UCSD-AML1 (cell line): Measurements from ENCODE around the gene DDX10.
A peak's percentile ranks its signal among the peaks of the same experiment; 100 is the strongest.
"Not testable (repeated sequence)": the region's sequence is repeated elsewhere in the genome, so short reads cannot be mapped to it uniquely, and the experiment has no call there.

Source experiments
- DNase-seq: peaks from one replicate; lab custom pipeline; 2025; ENCODE audit not compliant: unreplicated experiment; lab: John Stamatoyannopoulos, UW

DDX10 gene

DNA sequence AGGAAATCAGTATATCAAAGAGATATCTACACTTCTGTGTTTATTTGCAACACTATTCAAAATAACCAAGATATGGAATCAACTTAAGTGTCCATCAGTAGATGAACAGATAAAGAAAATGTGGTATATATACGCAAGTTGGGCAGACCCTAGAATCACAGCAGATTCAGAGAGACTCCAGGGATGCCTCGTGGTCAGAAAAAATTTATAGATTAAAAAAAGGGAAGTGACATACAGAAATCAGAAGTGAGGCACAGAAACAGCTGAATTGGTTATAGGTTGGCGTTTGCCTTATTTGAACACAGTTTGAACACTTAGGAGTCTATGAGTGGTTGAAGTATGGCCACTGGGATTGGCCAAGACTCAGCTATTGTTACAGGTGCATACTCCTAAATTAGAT, 10.8 kb upstream of the DDX10 start:
- not testable (repeated sequence) for DNase-seq

DNA sequence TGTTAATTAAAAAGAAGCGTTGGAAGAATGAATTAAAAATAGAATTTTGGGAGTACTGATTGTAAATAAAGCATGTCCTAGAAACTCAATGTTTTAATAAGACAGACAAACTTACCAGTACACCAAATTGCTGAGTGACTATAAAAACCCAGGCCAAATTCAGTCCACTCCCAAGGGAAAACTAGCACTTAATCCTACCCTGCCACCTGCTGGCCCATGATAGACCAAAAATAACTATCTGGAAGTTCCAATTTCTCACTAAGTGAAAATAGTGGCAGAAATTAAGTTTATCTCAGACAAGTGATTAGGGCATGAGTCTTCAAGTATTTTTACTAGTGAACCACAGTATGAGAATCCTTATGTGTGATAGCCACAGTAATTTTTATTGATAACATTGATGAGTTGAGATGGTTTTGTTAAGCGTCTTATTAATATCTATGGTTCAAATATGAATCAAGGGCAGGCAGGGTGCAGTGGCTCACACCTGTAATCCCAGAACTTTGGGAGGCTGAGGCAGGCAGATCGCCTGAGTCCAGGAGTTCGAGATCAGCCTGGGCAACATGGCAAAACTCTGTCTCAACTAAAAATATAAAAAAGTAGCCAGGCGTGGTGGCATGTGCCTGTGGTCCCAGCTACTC, 9.8 kb upstream of the DDX10 start:
- peak; percentile 11 for DNase-seq

DNA sequence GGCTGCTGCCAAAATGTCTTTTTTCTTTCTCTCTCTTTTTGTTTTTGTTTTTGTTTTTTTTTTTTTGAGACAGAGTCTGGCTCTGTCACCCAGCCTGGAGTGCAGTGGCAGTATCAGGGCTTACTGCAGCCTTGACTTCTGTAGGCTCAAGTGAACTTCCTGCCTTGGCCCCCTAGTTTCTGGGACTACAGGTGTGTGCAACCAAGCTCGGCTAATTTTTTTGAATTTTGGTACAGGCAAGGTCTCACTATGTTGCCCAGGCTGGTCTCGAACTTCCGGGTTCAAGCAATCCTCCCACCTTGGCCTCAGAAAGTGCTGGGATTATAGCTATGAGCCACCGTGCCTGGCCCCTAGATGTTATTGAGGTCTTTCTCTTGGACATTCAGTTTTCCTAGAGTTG, 2.2 kb upstream of the DDX10 start:
- DNase-seq: no peak

DNA sequence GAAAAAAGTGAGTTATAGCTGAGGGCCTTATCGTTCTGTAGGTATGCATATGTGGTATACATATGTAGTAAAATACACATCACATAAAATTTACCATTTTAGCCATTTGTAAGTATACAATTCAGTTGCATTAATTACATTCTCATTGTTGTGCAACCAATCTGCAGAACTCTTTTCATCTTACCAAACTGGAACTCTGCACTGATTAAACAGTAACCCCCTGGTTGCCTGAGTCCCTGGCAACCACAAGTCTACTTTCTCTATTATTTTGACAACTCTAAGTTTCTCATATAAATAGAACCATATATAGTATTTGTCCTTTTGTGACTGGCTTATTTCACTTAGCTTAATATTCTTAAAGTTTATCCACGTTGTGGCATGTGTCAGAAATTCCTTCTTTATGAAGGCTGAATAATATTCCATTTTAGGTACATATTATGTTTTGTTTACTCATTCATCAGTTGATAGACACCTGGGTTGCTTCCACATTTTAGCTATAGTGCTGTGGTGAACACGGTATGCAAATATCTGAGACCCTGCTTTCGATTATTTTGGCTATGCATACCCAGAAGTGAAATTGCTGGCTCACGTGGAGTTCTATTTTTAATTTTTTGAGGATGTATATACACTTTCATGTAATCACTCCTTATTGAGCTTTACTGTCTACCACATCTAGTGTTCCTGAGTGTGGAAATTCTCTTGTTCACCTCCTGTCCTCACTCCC, 1.6 kb upstream of the DDX10 start:
- DNase-seq: no peak

DNA sequence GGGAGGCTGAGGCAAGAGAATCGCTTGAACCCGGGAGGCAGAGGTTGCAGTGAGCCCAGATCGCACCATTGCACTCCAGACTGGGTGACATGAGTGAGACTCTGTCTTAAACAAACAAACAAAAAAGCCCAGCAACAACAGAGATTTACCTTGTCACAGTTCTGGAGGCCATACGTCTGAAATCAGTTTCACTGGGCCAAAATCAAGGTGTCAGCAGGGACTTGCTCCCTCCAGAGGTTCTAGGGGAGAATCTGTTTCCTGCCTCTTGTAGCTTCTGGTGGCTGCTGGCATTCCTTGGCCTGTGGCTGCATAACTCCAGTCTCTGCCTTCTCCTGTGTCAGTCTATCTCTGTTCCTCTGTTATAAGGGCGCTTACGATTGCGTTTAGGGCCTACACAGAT, 1.5 kb downstream of the DDX10 start:
- no peak for DNase-seq

DNA sequence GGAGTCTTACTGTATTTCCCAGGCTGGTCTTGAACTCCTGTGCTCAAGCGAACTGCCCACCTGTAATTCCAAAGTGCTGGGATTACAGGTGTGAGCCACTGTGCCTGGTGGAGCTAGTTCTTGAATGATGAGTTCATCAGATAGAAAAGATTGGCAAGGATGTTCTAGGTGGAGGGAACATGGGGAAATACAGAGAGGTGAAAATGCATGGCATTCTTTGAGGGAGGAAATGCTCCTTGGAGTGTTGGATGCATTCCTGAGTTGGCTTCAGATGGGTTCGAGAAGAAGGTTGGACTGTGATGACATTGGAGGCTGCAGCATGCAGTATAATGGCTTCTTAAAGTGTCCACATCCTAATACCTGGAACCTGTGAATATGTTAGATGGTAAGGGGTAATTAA, 4.4 kb downstream of the DDX10 start:
- no peak for DNase-seq

DNA sequence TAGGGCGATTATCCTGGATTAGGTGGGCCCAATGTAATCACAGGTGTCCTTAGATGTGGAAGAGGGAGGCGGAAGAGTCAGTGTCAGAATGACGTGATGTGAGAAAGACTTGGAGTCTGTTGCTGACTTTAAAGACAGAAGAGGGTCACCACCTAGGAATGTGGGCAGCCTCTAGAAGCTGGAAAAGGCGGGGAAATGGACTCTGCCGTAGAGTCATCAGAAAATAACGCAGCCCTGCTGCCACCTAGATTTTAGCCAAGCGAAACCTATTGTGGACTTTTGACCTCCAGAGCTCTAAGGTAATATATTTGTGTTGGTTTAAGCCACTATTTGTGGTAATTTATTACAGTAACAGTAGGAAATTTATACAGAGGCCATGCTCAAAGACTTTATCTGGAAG, 4.8 kb downstream of the DDX10 start:
- no peak for DNase-seq

DNA sequence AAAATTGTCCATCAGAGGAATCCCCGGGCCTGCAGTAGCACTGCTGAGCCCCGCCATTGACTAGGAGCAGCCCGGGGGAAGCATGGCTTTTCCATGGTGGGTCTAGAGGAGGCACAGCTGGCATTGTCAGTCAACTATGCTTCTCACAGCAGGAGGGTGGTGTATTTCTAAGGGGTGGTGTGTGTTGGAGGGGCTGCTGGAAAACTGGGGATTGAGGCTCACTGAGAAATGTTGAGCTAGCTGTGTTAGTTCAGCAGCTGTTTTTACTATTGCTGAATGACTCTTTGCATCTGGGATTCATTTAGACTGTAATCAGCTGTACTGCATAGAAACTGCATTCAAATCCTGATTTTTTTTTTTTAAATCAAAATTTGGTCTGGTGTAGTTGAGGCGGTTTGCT, 5.6 kb downstream of the DDX10 start:
- no peak for DNase-seq

DNA sequence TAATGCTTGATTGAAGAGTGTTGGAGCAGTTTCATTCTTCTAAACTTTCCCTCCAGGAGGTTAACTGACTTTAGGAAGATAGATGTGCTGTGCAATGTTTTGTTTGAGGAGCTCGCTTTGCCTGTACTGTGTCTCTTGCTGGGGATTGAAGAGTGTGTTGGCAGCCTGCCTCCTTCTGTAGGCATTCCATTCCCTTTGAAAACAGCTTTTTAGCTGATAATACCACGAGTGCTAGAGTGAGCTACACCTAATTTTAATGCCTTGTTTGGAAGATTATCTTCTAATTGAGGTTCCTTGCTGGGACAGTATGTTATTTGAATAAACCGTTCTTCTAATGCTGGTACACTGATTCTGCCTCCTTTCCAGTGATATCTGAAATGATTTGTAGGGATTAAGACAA, 7.2 kb downstream of the DDX10 start:
- DNase-seq: no peak

DNA sequence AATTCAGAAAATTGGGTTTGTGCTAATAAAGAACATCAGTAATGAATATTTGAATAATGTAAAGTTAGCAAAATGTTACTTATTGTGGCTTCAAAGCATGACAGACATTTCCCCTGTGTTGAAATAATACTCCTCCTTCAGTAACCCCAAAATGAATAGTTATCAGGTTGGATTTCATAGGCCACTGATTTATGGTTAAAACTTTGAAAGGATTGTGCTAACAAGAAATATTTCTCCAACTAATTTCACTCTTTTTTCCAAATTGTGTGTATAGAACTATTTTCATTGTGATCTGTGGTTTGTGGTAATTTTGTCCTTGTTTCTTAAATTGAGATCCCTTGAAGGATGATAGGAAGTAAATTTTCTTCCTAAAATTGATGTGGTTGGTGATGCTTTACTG, 7.9 kb downstream of the DDX10 start:
- no peak for DNase-seq

DNA sequence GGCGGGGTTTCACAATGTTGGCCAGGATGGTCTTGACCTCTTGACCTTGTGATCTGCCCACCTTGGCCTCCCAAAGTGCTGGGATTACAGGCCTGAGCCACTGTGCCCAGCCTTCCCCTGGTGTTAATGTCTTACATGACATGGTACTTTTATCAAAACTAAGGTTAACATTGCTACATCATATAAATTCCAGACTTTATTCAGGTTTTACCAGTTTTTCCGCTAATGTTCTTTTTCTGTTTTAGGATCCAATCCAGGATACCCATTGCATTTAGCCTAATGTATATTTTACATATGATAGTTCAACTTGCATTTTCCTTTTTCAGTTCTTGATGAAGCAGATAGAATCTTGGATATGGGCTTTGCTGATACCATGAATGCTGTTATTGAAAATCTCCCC, 14.2 kb downstream of the DDX10 start:
- DNase-seq: no peak

DNA sequence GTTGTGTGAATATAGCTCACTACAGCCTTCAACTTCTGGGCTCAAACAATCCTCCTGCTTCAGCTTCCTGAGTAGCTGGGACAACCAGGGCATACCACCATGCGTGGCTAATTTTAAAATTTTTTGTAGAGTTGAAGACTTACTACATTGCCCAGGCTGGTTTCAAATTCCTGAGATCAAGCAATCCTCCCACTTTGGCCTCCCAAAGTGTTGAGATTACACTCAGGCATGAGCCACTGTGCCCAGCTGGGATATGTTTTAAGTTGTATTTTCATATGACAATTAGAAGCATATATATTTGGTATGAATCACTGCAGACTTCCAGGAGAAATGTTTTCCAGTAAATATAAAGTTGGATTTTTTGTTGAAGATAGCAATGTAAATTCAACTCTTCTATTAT, 15.4 kb downstream of the DDX10 start:
- no peak for DNase-seq

DNA sequence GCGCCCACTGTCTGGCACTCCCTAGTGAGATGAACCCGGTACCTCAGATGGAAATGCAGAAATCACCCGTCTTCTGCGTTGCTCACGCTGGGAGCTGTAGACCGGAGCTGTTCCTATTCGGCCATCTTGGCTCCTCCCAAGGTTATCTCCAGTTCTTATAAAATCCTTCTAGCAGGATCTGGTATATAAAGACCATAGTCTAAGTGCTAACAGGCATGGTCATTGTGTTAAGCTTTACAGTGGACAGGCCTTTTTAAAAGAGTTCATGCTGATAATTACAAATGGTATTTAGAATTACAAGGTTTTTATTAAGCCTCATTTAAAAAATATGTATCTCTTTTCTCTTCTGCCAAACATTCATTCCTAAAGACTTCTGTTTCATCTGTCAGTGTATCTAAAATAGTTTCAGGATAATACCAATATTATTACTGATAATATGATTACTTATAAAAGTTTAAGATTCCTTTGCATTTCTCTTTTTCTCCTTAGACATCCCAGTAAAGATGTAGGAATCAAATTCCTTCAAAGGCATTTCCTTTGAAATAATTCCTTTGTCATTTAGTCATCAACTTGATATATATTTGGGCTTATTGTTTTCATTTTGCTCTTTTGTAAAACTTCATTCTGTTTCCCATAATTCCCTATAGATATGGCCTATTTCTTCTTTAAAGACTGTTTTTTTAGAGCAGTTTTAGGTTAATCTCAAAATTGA, 20.7 kb downstream of the DDX10 start:
- DNase-seq: no peak

DNA sequence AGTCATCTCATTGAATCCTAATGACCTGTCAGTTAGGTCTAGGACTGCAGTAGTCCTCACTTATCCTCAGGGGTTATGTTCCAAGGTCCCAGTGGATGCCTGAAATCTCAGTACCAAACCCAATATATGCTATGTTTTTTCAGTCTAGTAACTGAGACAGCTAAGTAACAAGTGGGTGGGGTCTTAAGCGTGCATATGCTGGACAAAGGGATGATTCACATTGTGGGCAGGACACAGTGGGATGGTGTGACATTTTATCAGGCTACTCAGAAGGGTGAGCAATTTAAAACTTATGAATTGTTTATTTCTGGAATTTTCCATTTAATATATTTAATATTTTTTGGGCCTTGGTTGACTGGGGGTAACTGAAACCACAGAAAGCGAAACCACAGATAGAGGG, 29.0 kb downstream of the DDX10 start:
- no peak for DNase-seq

DNA sequence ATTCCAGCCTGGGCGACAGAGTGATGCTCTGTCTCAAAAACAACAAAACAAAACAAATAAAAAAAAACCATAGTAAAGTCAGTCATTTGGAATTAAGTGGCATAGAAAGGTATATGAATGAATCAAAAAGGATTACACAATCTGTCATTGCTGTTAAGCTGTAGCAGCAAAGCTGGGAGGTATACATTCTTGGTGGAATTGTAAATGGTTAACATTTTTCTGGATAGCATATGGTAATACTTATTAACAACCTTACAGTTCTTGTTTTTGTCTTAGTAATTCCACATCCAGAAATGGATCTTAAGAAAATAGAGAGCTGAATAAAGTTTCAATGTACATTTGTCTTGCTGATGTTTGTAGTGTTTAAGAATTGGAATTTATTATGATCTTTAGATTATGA, 30.0 kb downstream of the DDX10 start:
- DNase-seq: no peak

DNA sequence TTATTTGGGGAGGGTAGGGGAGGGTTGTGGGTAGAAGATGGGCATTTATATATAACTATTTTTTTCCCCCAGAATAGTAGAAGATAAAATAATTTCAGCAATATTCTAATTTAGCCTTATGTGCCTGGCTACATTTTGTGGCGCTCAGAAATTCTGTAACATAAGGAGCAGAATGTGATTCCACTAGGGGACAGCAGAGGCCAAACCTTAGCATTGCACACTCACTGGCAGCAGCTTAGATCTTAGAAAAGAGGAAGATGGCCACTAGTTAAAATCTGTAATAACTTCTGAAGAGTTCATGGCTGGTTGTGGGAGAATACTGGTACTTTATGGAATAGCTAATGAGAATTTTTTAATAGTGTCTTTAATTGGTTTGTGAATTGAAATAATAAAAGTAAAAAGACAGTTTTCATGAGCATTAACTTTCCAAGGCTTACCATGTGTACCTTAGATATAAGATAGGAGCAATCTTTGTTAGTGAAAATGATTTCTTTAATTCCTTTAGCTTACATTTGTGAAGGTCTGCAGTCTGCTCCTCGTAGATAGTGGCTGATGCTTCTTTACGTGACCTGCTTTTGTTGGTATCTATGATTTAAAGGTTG, 33.1 kb downstream of the DDX10 start:
- DNase-seq: peak; percentile 37

DNA sequence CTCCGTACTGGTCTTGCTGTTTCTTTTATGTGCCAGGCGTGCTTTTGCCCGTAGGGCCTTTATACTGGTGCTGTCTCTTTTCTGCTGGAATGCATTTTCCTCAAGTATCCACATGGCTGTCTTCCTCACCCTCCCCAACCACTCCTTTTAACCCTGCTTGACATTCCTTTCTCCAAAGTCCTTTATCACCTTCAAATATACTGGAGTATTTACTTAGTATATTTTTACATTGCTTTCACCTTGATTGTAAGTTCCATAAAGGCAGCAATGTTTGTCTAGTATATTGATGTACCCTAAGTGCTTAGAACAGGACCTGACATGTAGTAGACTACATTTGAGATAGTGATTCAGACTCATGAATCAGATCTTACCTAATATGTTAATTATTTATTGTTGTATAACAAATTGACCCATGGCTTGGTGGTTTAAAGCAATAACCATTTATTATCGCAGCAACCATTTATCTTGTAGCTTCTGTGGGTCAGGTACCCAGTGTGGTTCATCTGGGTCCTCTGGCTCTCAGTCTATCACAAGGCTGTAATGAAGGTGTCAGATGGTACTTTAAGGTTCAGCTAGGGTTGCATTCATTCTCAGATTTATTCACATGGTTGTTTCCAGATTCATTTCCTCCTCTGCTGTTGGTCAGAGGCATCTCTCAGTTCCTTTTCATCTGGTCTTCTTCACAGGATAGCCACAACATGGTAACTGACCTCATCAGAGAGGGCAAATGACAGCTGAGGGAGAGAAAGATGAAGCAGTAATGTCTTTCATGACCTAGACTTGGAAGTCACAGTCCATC, 34.2 kb downstream of the DDX10 start:
- DNase-seq: no peak

DNA sequence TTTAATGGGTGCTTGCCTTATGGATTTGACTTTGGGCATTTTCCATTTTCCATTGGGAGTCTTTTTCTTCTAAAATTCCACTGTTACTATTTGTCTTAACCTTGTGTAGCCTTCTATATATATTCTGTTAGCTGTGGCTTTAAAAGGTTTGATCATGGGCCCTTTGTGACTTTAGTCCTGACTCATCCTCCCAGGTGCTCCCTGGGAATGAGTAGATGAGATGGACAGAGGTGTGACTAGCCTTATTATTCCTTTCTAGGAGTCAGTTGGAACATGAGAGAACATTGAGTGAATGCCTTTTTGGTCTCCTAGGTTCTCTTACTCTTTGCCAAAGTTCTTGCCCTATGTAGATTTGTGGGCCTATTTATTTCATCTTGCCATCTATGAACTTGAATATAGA, 39.0 kb downstream of the DDX10 start:
- no peak for DNase-seq

DNA sequence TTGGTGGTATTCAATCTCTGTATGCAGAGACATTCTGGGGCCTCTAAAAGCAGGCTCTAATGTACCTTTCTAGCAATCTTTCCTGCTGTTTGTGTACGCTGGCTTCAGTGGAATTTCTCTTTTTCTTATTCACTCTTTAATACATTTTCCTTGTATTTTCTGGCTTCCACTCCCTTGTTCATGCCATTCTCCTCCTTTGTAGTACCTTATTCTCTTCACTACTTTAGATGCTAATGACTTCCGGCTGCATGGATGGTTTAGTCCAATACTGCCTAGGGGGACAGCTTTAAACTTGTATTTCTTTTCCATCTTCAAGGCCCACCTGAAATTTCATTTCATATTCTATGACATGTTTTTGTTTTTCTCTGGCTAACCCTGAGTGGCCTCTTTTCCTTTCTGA, 40.2 kb downstream of the DDX10 start:
- DNase-seq: no peak

DNA sequence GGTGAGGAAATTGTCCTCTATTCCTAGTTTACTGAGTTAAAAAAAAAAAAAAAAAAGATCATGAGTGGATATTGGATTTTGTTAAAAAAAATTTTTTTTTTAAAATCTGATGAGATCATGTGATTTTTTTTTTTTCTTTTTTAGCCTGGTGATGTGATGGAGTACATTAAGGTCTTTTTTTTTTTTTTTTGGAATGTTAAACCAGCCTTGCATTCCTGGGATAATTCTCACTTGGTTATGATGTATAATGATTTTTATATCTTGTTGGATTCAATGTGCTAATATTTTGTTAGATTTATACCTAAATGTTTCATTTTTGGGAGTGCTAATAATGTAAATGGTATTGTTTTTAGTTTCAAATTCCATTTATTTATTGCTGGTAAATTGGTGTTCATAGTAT, 43.3 kb downstream of the DDX10 start:
- DNase-seq: no peak

DNA sequence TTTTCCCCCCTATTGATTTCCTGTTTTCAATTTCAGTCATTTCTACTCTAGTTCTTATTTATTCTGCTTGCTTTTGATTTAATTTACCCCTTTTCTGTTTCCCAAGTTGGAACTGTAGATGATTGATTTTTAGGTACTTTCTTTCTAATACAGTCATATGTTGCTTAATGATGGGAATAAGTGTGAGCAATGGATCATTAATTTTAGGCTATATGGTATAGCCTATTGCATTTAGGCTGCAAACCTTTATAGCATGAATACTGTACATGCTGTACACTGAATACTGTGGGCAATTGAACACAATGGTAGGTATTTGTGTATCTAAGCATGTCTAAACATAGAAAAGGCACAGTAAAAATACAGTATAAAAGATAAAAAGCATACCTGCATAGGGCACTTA, 44.9 kb downstream of the DDX10 start:
- DNase-seq: no peak
